HepG2 (cell line): Measurements from ENCODE around the gene TNK1. TPM values are rescaled to one million over a fixed set of nuclear protein-coding genes. Genes with fewer than 3 reads are reported as not detected.

Experiments
- ARID3A ChIP-seq: IDR thresholded peaks from 2 replicates; pipeline ENCODE4 v1.6.1; 2012; ENCODE audit warnings: low read depth, low read length, improper control_type of control experiment
- CREM ChIP-seq, 2 experiments: sonication (generic) in 1 of 2; formaldehyde crosslinking in 1 of 2; IDR thresholded peaks; 2 replicates each; pipeline versions ENCODE4 v1.4.0 to v1.6.1; 2016 to 2020; ENCODE audit warnings: antibody characterized with exemption in 1 of 2, mild to moderate bottlenecking in 1 of 2, missing genetic modification reagents in 1 of 2
- HOXA5 ChIP-seq: sonication (generic); formaldehyde crosslinking; IDR thresholded peaks from 2 replicates; pipeline ENCODE4 v1.4.0; 2020; ENCODE audit warnings: missing genetic modification reagents
- HOXD1 ChIP-seq: sonication (generic); formaldehyde crosslinking; IDR thresholded peaks from 2 replicates; pipeline ENCODE4 v1.5.0; 2020; ENCODE audit warnings: missing genetic modification reagents
- KDM4B ChIP-seq: sonication (generic); formaldehyde crosslinking; IDR thresholded peaks from 2 replicates; pipeline ENCODE4 v1.4.0; 2020; ENCODE audit warnings: missing genetic modification reagents
- KLF6 ChIP-seq: IDR thresholded peaks from 2 replicates; pipeline ENCODE4 v1.8.0; 2016; ENCODE audit warnings: missing biosample characterization, missing genetic modification reagents
- MXD1 ChIP-seq: sonication (generic); formaldehyde crosslinking; IDR thresholded peaks from 2 replicates; pipeline ENCODE4 v1.4.0; 2020; ENCODE audit warnings: mild to moderate bottlenecking, missing genetic modification reagents
- RFX3 ChIP-seq: IDR thresholded peaks from 2 replicates; pipeline ENCODE4 v1.6.1; 2016; ENCODE audit warnings: missing biosample characterization, missing genetic modification reagents
- SALL1 ChIP-seq: sonication (generic); formaldehyde crosslinking; IDR thresholded peaks from 2 replicates; pipeline ENCODE4 v1.8.0; 2022; ENCODE audit warnings: mild to moderate bottlenecking, missing genetic modification reagents
- SNRNP70 ChIP-seq: fragments of 200-400 bp; formaldehyde crosslinking; IDR thresholded peaks from 2 replicates; pipeline ENCODE4 v1.6.1; 2017; ENCODE audit warnings: mild to moderate bottlenecking, low read depth, low read length, moderate library complexity
- ZNF432 ChIP-seq: sonication (generic); formaldehyde crosslinking; IDR thresholded peaks from 2 replicates; pipeline ENCODE4 v1.5.0; 2020; ENCODE audit warnings: missing genetic modification reagents, mild to moderate bottlenecking, borderline replicate concordance
- ZNF451 ChIP-seq: sonication (generic); formaldehyde crosslinking; IDR thresholded peaks from 2 replicates; pipeline ENCODE4 v1.5.0; 2020; ENCODE audit warnings: mild to moderate bottlenecking, missing genetic modification reagents
- ZNF574 ChIP-seq: sonication (generic); formaldehyde crosslinking; IDR thresholded peaks from 2 replicates; pipeline ENCODE4 v1.4.0; 2020; ENCODE audit warnings: missing genetic modification reagents
- ZNF616 ChIP-seq: sonication (generic); formaldehyde crosslinking; IDR thresholded peaks from 2 replicates; pipeline ENCODE4 v1.5.0; 2020; ENCODE audit warnings: low read depth, mild to moderate bottlenecking, missing genetic modification reagents
- ZNF687 ChIP-seq: sonication (generic); formaldehyde crosslinking; IDR thresholded peaks from 2 replicates; pipeline ENCODE4 v1.5.1; 2020; ENCODE audit warnings: mild to moderate bottlenecking, missing genetic modification reagents, moderate library complexity
- polyA plus RNA-seq, 8 experiments: library from polyadenylated mRNA; depleted of rRNA in 3 of 8; stranded (reverse) in 7 of 8; unstranded in 1 of 8; fragments of >200 nt; fragmentation: Illumina TruSeq in 4 of 8; extraction: Trizol in 4 of 8; gene quantifications; 2 replicates each; pipeline versions ENCODE4 v1.2.1 to v1.2.3, GENCODE V29; 2011 to 2016; ENCODE audit warnings: low read depth in 4 of 8, missing spikeins in 1 of 8, mixed read lengths in 1 of 8; ENCODE audit not compliant: insufficient read depth in 1 of 8
- total RNA-seq, 5 experiments: library from RNA; depleted of rRNA; stranded (reverse); fragments of >200 nt; fragmentation: Illumina TruSeq; extraction: Trizol; gene quantifications; 2 replicates each; pipeline ENCODE4 v1.2.3, GENCODE V29; 2016; ENCODE audit warnings: low read depth in 1 of 5

TNK1 gene
- total and polyA plus RNA-seq, 2 of the 13 experiments (the other 11 are each of a cell fraction or from before 2014, with no cell fraction given) = 2.0 to 3.5 TPM

- TF ChIP-seq ARID3A (no peak), ZNF687 (peak; percentile 62), KLF6 (no peak; the same call in 1 of the 2 replicates), SALL1 (CRISPR knock-in tag) (peak; percentile 40), HOXA5 (CRISPR knock-in tag) (peak; percentile 77), KDM4B (no peak), SNRNP70 (no peak), ZNF432 (CRISPR knock-in tag) (no peak), ZNF616 (CRISPR knock-in tag) (no peak), CREM (IDR thresholded peaks at IDR 0.05) (no peak), CREM (CRISPR knock-in tag; IDR thresholded peaks at IDR 0.05) (no peak), RFX3 (CRISPR knock-in tag) (no peak), MXD1 (CRISPR knock-in tag) (peak; percentile 63), HOXD1 (CRISPR knock-in tag) (0 out of 2 replicates have a peak, but pooled peaks have one; percentile 9), ZNF574 (CRISPR knock-in tag) (no peak; the same call in none of the 2 replicates), ZNF451 (CRISPR knock-in tag) (peak; percentile 59; the same call in 1 of the 2 replicates)
Observed at GRCh38 chr17:7351665-7352502, 29.0 kb upstream of the TNK1 start, which contains the start of gene KCTD11 (continued).
